ENCODE measurements around the gene ARHGEF28.

The ARHGEF28 gene

GRCh38 chr5:73841641-73842040, 215.6 kb downstream of the ARHGEF28 start:
- H3K4me3 ChIP-seq (ENCODE audit: low read length) = no peak overlapping the region
- TF ChIP-seq ZNF274 (IDR thresholded peaks at IDR 0.05; ENCODE audit: low read depth, low read length) = no peak

GRCh38 chr5:73844165-73844564, 218.2 kb downstream of the ARHGEF28 start:
- no peak for TF ChIP-seq ZNF274 (IDR thresholded peaks at IDR 0.05; ENCODE audit: low read depth, low read length)
- no peak overlapping the region for H3K4me3 ChIP-seq (ENCODE audit: low read length)

GRCh38 chr5:73851471-73852181, 225.6 kb downstream of the ARHGEF28 start:
- no peak overlapping the region for H3K4me3 ChIP-seq (ENCODE audit: low read length)
- no peak for TF ChIP-seq ZNF274 (IDR thresholded peaks at IDR 0.05; ENCODE audit: low read depth, low read length)

GRCh38 chr5:73853091-73853490, 227.1 kb downstream of the ARHGEF28 start:
- no peak for TF ChIP-seq ZNF274 (IDR thresholded peaks at IDR 0.05; ENCODE audit: low read depth, low read length)
- no peak overlapping the region for H3K4me3 ChIP-seq (ENCODE audit: low read length)

GRCh38 chr5:73856997-73857396, 231.0 kb downstream of the ARHGEF28 start:
- no peak for TF ChIP-seq ZNF274 (IDR thresholded peaks at IDR 0.05; ENCODE audit: low read depth, low read length)
- no peak overlapping the region for H3K4me3 ChIP-seq (ENCODE audit: low read length)

- TF ChIP-seq ZNF274 (IDR thresholded peaks at IDR 0.05; ENCODE audit: low read depth, low read length) = no peak
Measured at GRCh38 chr5:73857446-73857845, 231.4 kb downstream of the ARHGEF28 start.

GRCh38 chr5:73858054-73858453, 232.1 kb downstream of the ARHGEF28 start:
- TF ChIP-seq ZNF274 (IDR thresholded peaks at IDR 0.05; ENCODE audit: low read depth, low read length) = no peak
- H3K4me3 ChIP-seq (ENCODE audit: low read length) = no peak overlapping the region

More at GRCh38 chr5:73857446-73857845, 231.4 kb downstream of the ARHGEF28 start:
- no peak overlapping the region for H3K4me3 ChIP-seq (ENCODE audit: low read length)

- H3K4me3 ChIP-seq (ENCODE audit: low read length) = no peak overlapping the region
- TF ChIP-seq ZNF274 (IDR thresholded peaks at IDR 0.05; ENCODE audit: low read depth, low read length) = no peak
Measured at GRCh38 chr5:73858776-73859175, 232.8 kb downstream of the ARHGEF28 start.

- H3K4me3 ChIP-seq (ENCODE audit: low read length) = no peak overlapping the region
- TF ChIP-seq ZNF274 (IDR thresholded peaks at IDR 0.05; ENCODE audit: low read depth, low read length) = no peak
Measured at GRCh38 chr5:73859696-73860095, 233.7 kb downstream of the ARHGEF28 start.

GRCh38 chr5:73861313-73861988, 235.5 kb downstream of the ARHGEF28 start:
- H3K4me3 ChIP-seq (ENCODE audit: low read length) = no peak overlapping the region
- no peak for TF ChIP-seq ZNF274 (IDR thresholded peaks at IDR 0.05; ENCODE audit: low read depth, low read length)

- no peak overlapping the region for H3K4me3 ChIP-seq (ENCODE audit: low read length)
- no peak for TF ChIP-seq ZNF274 (IDR thresholded peaks at IDR 0.05; ENCODE audit: low read depth, low read length)
Measured at GRCh38 chr5:73862796-73863195, 236.8 kb downstream of the ARHGEF28 start.

- TF ChIP-seq ZNF274 (IDR thresholded peaks at IDR 0.05; ENCODE audit: low read depth, low read length) = no peak
- H3K4me3 ChIP-seq (ENCODE audit: low read length) = no peak overlapping the region
Measured at GRCh38 chr5:73863876-73864275, 237.9 kb downstream of the ARHGEF28 start.

GRCh38 chr5:73865315-73865714, 239.3 kb downstream of the ARHGEF28 start:
- no peak overlapping the region for H3K4me3 ChIP-seq (ENCODE audit: low read length)
- no peak for TF ChIP-seq ZNF274 (IDR thresholded peaks at IDR 0.05; ENCODE audit: low read depth, low read length)

- TF ChIP-seq ZNF274 (IDR thresholded peaks at IDR 0.05; ENCODE audit: low read depth, low read length) = no peak
- no peak overlapping the region for H3K4me3 ChIP-seq (ENCODE audit: low read length)
Measured at GRCh38 chr5:73867345-73868335, 241.6 kb downstream of the ARHGEF28 start.

All from GM08714 (cell line).